Measurements from ENCODE around the gene UBE2F. TPM values are rescaled to one million over a fixed set of nuclear protein-coding genes. Genes with fewer than 3 reads are reported as not detected.

Gene UBE2F
- total RNA-seq, 2 donors from 2014 or later, result 58.3 to 59.2 TPM

- Histone ChIP-seq H3K4me3 (ENCODE audit: low read length) (no peak overlapping the region), H3K9me3 (ENCODE audit: control insufficient read depth, low read length) (no peaks in the 10 kb centered on the region), H3K9ac (ENCODE audit: extremely low read depth, low read length, poor library complexity, severe bottlenecking) (no peak overlapping the region), H3K27ac (ENCODE audit: low read depth, low read length) (no peak overlapping the region), H3K4me1 (ENCODE audit: control insufficient read depth, insufficient read depth, low read length) (no peaks in the 10 kb centered on the region), H3K27me3 (ENCODE audit: control insufficient read depth, insufficient read depth, low read length, poor library complexity, severe bottlenecking) (no peaks in the 10 kb centered on the region), H3K36me3 (ENCODE audit: control insufficient read depth, insufficient read depth, low read length) (peaks cover 31% of the 10 kb centered on the region)
- no peak for DNase-seq
- Mint-ChIP-seq H3K4me1 (no peaks in the 10 kb centered on the region), H3K9me3 (peaks cover 5% of the 10 kb centered on the region), H3K27ac (no peak overlapping the region), H3K36me3 (ENCODE audit: low read depth) (peaks cover 81% of the 10 kb centered on the region), H3K4me3 (no peak overlapping the region), H3K27me3 (ENCODE audit: insufficient read depth) (no peaks in the 10 kb centered on the region)
- 93 to 97% methylated on average over 16 to 17 of the region's 17 CpGs for WGBS, 2 experiments (ENCODE audit: insufficient coverage in 1 of 2, insufficient read length in 1 of 2)
- TF ChIP-seq CTCF (conservative IDR thresholded peaks at IDR 0.05), result no peak
These were observed 115.3 kb downstream of the UBE2F start for GRCh38 chr2:238082151-238082550.

- Mint-ChIP-seq H3K27me3 (ENCODE audit: insufficient read depth) (no peaks in the 10 kb centered on the region), H3K27ac (no peak overlapping the region)
- TF ChIP-seq CTCF (conservative IDR thresholded peaks at IDR 0.05), result no peak
These were observed 116.0 kb downstream of the UBE2F start for GRCh38 chr2:238082827-238083226.

DNA sequence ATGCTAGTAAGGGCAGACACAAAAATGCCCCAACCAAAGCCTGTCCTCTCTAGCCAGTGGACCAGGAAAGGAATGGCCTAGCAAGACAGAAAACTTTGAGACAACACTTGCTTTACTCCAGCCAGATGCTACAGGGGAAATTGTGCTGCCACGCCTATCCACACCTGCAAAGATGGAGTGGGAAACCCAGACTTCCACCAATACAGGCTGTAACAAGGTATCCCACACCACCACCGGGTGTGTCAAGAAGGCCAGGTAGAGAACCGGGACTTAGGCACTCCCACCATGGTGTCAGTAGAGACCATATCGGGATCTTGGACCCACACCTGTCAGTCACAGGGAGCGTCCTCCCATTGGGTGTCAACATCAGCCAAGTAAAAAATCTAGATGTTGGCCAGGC, 117.1 kb downstream of the UBE2F start:
- Histone ChIP-seq H3K9me3 (ENCODE audit: control insufficient read depth, low read length) (no peaks in the 10 kb centered on the region), H3K36me3 (ENCODE audit: control insufficient read depth, insufficient read depth, low read length) (peaks cover 28% of the 10 kb centered on the region), H3K9ac (ENCODE audit: extremely low read depth, low read length, poor library complexity, severe bottlenecking) (no peak overlapping the region), H3K4me1 (ENCODE audit: control insufficient read depth, insufficient read depth, low read length) (no peaks in the 10 kb centered on the region), H3K27ac (ENCODE audit: low read depth, low read length) (no peak overlapping the region), H3K27me3 (ENCODE audit: control insufficient read depth, insufficient read depth, low read length, poor library complexity, severe bottlenecking) (no peaks in the 10 kb centered on the region), H3K4me3 (ENCODE audit: low read length) (no peak overlapping the region)
- Mint-ChIP-seq H3K4me3 (no peak overlapping the region), H3K27me3 (ENCODE audit: insufficient read depth) (no peaks in the 10 kb centered on the region), H3K36me3 (ENCODE audit: low read depth) (peaks cover 77% of the 10 kb centered on the region), H3K27ac (no peak overlapping the region), H3K4me1 (no peaks in the 10 kb centered on the region), H3K9me3 (peaks cover 5% of the 10 kb centered on the region)
- no peak for DNase-seq
- no peak for TF ChIP-seq CTCF (conservative IDR thresholded peaks at IDR 0.05)
- WGBS, 2 experiments (ENCODE audit: insufficient coverage in 1 of 2, insufficient read length in 1 of 2), result 75 to 78% methylated on average over 4 to 5 of the region's 5 CpGs

More at GRCh38 chr2:238082827-238083226, 116.0 kb downstream of the UBE2F start:
- peaks cover 82% of the 10 kb centered on the region for H3K36me3 Mint-ChIP-seq (ENCODE audit: low read depth)
- no peak overlapping the region for H3K4me3 Mint-ChIP-seq
- no peak overlapping the region for H3K4me3 ChIP-seq (ENCODE audit: low read length)
- H3K9me3 Mint-ChIP-seq, result peaks cover 5% of the 10 kb centered on the region
- H3K27me3 ChIP-seq (ENCODE audit: control insufficient read depth, insufficient read depth, low read length, poor library complexity, severe bottlenecking), result no peaks in the 10 kb centered on the region
- H3K9me3 ChIP-seq (ENCODE audit: control insufficient read depth, low read length), result no peaks in the 10 kb centered on the region
- 81 to 100% methylated on average over 3 to 7 of the region's 7 CpGs for WGBS, 2 experiments (ENCODE audit: insufficient coverage in 1 of 2, insufficient read length in 1 of 2)
- no peaks in the 10 kb centered on the region for H3K4me1 Mint-ChIP-seq
- peaks cover 28% of the 10 kb centered on the region for H3K36me3 ChIP-seq (ENCODE audit: control insufficient read depth, insufficient read depth, low read length)
- no peak overlapping the region for H3K9ac ChIP-seq (ENCODE audit: extremely low read depth, low read length, poor library complexity, severe bottlenecking)
- no peaks in the 10 kb centered on the region for H3K4me1 ChIP-seq (ENCODE audit: control insufficient read depth, insufficient read depth, low read length)
- no peak overlapping the region for H3K27ac ChIP-seq (ENCODE audit: low read depth, low read length)
- DNase-seq, result no peak
